GM18508 (cell line): ENCODE data around the gene DLGAP1.
"Not testable (repeated sequence)": the region's sequence is repeated elsewhere in the genome, so short reads cannot be mapped to it uniquely, and the experiment has no call there.

Experiments used
- ATAC-seq: cut with Tn5 transposase; IDR thresholded peaks from one replicate; pipeline ENCODE4 v1.9.1; 2021; ENCODE audit warnings: moderate number of reproducible peaks; ENCODE audit not compliant: insufficient read depth, unreplicated experiment

The DLGAP1 gene

GRCh38 chr18:4299395-4299794 lies 155.7 kb downstream of the DLGAP1 start:
- ATAC-seq: no peak

DNA sequence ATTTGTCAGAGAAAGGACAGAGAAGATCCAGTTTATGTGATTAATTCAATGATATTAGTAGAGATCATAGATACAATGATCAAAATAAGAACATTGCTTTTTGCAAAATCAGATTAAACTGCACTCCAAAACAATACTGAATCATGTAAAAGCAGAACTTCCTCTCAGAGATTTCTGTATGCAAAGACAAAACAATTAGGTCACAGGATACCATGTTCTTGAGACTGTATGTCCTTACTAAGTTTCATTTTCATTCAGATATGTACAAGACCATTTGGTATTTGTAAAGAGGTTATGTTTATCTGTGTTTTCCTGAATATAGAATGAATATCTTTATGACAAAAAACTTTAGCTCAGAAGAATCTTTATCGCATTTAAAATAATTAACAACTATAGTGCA lies 161.8 kb downstream of the DLGAP1 start:
- no peak for ATAC-seq

- no peak for ATAC-seq
Observed at GRCh38 chr18:4292696-4293095, 162.4 kb downstream of the DLGAP1 start.

DNA sequence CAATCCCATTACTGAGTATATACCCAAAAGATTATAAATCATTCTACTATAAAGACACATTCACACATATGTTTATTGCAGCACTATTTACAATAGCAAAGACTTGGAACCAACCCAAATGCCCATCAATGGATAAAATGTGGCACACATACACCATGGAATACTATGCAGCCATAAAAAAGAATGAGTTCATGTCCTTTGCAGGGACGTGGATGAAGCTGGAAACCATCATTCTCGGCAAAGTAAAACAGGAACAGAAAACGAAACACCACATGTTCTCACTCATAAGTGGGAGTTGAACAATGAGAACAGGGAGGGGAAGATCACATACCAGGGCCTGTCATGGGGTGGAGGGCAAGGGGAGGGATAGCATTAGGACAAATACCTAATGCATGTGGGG lies 167.8 kb downstream of the DLGAP1 start:
- ATAC-seq: not testable (repeated sequence)

DNA sequence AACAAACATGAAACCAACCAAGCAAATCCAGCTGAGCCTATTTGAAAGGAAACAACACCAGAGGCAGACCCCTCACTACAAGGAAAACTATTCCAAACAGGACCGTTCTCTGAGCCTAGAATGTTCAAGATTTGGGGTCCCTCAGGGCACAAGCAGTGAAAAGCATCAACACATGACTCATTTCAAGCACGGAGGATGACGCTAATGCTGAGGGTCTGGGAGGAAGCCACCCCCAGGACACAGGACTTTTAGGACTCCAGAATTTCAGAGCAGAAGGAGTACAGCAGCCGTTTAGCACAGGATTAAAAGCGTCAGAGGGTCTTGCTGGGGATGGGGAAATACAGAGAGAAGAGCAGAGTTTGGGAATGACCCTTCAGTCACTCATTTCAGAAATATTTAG lies 168.9 kb downstream of the DLGAP1 start:
- no peak for ATAC-seq

GRCh38 chr18:4285525-4285924 lies 169.6 kb downstream of the DLGAP1 start:
- no peak for ATAC-seq

DNA sequence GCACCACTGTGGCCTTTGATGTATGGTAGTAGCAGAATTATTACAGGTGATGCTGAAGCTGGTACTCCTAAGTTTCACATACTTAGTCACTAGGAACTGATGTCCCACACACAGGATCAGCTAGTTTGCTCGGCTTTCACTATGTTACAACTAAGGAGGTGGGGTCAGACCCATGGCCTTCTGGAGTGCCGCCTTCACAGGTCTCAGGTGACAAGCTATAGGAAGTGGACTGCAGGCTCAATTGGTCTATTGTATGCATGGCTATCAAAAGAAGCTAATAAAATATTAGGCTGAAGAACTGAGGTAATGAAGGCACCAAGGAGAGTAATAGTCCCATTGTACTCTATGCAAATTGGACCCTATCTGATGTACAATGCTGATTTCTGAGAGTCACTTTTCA lies 170.6 kb downstream of the DLGAP1 start:
- ATAC-seq: no peak

GRCh38 chr18:4283746-4284291 lies 171.3 kb downstream of the DLGAP1 start:
- no peak for ATAC-seq

GRCh38 chr18:4282954-4283353 lies 172.2 kb downstream of the DLGAP1 start:
- ATAC-seq: no peak

- ATAC-seq: no peak
Observed at GRCh38 chr18:4276953-4277585, 178.0 kb downstream of the DLGAP1 start.

GRCh38 chr18:4271952-4272351 lies 183.2 kb downstream of the DLGAP1 start:
- ATAC-seq: no peak

DNA sequence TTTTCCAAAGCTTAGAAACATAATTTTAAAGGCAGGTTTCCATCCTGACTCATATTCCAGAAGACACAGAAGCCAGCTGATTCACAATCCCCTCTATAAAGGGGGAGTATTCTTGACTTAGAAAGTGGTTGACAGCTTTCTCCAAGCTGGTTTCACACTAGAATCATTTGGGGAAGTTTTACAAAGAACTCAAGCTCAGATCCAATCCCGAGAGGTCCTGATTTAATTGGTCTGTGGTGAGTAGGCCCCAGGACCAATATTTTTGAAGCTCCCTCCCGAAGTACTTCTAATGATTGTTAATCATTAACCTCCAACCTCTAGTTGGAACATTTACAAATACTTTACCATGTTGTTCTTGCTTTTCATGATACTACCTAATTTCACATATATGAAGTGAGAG lies 184.1 kb downstream of the DLGAP1 start:
- no peak for ATAC-seq

DNA sequence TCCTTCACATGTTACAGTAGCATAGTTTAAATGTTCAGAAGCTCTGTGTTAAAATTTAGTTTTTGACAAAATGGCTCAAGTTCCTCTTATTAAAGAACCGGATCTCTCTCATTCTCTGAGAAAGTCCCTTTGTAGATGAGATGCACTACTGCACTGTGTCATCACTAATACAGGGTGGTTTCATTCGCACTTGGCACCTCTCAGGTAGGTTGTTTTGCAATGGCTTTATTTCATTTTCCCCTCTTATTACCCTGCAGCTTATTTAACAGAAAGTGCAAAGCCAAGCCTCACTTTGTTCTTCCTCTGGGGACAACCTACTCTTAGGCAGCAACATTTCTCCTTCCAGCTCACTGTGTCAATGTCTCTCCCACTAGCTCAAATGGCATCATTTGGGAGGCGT lies 185.1 kb downstream of the DLGAP1 start:
- no peak for ATAC-seq

DNA sequence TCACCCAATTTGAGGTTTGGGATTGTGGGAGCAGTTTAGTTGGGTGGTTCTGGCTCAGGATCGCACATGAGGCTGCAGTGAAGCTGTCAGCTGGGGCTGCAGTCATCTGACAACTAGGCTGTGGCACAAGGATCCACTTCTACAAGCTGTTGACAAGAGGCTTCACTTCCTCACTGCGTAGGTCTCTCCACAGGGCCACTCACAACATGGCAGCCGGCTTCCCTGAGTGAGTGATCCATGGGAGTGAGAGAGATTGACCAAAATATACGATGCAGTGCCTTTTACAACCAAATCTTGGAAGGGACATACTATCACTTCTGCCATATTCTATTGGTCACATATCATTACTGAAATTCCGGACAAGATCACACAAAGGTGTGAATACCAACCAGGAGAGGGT lies 187.5 kb downstream of the DLGAP1 start:
- ATAC-seq: no peak

DNA sequence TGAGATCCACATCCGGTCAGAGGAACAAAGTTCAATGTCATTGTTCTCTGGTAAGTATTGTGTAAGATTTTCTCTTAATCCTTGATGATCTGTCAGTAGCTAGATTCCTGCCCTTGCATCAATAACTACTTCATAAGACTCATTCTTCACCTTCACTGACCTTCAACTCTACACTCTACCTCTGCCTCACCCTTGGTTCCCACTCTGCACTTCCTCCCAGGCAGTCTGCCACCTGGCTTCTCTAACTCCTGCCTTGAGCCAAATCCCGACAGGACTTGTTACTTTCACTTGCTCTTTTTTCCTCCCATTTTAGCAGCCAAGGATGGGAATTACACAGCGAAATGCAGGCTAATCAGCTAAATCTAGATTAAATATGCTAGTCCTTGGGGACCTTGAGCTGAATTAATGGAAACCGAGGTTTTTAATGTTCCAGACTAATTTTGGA lies 190.7 kb downstream of the DLGAP1 start:
- no peak for ATAC-seq

DNA sequence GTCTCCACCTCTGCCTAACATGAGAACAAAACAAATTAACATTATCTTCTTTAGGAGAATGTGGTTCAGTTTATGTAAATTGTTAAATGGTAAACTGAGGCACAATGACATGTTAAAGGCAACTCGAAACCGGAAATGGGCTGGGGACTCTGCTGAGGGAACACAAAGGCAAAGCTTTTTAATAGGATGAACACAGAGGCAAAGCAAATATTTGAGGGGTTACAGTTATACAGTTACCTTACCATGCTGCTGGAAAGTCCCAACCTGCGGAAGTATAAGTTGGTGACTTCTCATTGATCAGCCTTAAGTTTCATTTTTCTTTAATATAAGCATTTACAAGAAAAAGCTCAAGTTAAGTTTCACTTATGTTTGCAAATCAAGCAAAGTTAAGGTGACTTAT lies 195.0 kb downstream of the DLGAP1 start:
- ATAC-seq: no peak

GRCh38 chr18:4256766-4257417 lies 198.2 kb downstream of the DLGAP1 start:
- no peak for ATAC-seq

GRCh38 chr18:4254840-4255239 lies 200.3 kb downstream of the DLGAP1 start:
- no peak for ATAC-seq

DNA sequence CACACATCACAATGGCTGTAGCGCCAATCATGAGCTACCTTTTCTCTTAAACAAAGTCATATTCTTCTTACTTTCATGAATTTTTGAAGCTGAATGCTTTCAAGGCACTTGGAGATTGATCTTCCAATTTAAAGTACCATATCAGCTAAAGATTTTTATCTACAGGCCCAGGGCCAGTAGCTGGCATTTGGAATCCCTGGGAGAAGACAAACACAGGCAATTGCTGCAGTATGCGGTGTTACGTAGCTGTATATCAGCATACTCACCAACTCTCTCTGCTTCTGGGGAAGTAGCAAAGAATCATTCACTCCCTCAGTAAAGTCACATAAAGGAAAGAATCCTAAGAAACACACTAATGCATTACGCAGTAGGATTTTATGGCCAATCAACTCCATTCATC lies 202.3 kb downstream of the DLGAP1 start:
- ATAC-seq: no peak

DNA sequence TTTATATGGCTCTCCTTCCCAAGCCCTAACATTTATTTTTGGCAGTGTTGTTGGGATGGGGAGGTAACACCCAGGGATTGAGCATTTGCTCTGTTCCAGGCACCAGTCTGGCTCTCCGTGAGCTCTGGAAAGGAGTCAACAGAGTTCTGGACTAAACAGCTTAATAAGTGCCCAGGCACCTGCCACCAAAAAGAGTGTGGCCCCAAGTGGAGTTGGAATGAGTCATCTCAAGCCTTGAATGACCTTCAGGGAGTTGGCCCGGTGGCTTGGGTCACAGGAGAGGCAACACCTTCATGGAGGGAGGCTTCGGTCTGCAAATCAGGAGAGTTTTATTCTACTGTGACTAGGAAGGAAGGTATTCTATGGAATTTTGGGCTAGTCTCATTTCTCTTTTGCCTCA lies 203.2 kb downstream of the DLGAP1 start:
- ATAC-seq: no peak

DNA sequence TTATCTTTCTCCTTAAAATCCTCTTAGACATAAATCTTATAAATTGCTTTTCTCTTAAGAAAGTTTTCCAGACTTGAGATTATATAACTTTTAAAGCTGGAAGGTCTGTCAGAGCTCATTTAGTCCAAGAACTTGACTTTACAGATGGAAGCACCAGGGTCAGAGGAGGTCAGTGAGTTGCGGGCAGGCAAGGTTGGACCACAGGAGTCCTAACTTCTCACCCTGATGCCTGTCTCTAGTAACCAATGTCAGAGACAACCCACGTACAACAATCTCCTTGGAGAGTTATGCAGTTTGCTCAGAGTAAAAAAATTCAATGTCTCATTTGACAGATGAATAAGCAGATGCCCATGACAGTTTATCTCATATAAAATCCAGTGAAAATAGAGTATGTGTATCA lies 203.9 kb downstream of the DLGAP1 start:
- no peak for ATAC-seq

- no peak for ATAC-seq
Observed at GRCh38 chr18:4250141-4250540, 205.0 kb downstream of the DLGAP1 start.
